ENCODE data around the gene PCGF3.

DNA sequence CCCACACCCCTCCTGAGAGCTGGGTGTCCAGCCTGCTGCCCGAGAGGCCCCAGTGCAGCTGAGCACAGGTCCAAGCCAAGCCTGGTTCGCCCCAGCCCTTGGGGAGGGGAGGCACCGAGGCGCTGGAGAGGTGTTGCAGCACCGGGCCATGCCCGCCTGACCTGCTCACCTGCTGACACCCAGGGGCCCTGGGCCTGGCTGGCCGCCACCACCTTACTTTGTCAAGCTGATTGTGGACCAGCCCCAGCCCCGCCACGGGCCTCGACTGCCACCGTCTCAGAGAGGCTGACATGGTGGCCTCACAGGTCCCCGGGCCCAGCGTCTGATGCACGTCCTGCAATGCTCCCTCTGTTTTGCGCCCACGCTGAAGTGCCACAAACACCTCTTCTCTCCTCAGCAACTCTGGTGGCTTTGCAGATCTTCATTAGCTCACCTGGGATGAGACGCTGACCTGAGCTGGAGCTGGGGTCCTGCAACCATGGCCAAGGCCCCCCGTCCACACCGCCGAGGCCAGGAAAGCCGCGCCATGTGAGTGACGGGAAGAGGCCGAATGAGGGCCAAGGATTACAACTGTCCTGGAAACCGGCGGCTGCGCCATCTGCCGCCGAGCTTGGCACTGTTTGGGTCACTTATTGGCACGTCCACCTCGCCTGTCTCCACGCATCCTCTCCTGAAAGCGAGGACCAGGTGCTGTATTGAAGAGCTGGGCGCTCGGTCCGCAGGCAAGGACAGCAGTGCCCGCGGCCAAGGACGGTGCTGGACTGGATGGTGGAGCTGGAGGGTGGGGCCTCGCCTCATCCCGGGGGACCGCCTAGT is 112.7 kb downstream of the PCGF3 start:
- TF ChIP-seq FOXA2 (IDR thresholded peaks at IDR 0.05): no peak
- TF ChIP-seq, protein P1, sequence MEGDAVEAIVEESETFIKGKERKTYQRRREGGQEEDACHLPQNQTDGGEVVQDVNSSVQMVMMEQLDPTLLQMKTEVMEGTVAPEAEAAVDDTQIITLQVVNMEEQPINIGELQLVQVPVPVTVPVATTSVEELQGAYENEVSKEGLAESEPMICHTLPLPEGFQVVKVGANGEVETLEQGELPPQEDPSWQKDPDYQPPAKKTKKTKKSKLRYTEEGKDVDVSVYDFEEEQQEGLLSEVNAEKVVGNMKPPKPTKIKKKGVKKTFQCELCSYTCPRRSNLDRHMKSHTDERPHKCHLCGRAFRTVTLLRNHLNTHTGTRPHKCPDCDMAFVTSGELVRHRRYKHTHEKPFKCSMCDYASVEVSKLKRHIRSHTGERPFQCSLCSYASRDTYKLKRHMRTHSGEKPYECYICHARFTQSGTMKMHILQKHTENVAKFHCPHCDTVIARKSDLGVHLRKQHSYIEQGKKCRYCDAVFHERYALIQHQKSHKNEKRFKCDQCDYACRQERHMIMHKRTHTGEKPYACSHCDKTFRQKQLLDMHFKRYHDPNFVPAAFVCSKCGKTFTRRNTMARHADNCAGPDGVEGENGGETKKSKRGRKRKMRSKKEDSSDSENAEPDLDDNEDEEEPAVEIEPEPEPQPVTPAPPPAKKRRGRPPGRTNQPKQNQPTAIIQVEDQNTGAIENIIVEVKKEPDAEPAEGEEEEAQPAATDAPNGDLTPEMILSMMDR (IDR thresholded peaks at IDR 0.05; ENCODE audit: low read depth, low read length, missing input control): no peak
- TF ChIP-seq, protein P2, sequence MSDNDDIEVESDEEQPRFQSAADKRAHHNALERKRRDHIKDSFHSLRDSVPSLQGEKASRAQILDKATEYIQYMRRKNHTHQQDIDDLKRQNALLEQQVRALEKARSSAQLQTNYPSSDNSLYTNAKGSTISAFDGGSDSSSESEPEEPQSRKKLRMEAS (IDR thresholded peaks at IDR 0.05): no peak
- TF ChIP-seq, protein P3, sequence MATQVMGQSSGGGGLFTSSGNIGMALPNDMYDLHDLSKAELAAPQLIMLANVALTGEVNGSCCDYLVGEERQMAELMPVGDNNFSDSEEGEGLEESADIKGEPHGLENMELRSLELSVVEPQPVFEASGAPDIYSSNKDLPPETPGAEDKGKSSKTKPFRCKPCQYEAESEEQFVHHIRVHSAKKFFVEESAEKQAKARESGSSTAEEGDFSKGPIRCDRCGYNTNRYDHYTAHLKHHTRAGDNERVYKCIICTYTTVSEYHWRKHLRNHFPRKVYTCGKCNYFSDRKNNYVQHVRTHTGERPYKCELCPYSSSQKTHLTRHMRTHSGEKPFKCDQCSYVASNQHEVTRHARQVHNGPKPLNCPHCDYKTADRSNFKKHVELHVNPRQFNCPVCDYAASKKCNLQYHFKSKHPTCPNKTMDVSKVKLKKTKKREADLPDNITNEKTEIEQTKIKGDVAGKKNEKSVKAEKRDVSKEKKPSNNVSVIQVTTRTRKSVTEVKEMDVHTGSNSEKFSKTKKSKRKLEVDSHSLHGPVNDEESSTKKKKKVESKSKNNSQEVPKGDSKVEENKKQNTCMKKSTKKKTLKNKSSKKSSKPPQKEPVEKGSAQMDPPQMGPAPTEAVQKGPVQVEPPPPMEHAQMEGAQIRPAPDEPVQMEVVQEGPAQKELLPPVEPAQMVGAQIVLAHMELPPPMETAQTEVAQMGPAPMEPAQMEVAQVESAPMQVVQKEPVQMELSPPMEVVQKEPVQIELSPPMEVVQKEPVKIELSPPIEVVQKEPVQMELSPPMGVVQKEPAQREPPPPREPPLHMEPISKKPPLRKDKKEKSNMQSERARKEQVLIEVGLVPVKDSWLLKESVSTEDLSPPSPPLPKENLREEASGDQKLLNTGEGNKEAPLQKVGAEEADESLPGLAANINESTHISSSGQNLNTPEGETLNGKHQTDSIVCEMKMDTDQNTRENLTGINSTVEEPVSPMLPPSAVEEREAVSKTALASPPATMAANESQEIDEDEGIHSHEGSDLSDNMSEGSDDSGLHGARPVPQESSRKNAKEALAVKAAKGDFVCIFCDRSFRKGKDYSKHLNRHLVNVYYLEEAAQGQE (IDR thresholded peaks at IDR 0.05): no peak
- no peak for TF ChIP-seq RAD21 (IDR thresholded peaks at IDR 0.05)
- no peak for TF ChIP-seq HNF4A (conservative IDR thresholded peaks at IDR 0.05)
- no peak for TF ChIP-seq JUND (IDR thresholded peaks at IDR 0.05)
- no peak for TF ChIP-seq NR2F2 (IDR thresholded peaks at IDR 0.05)
- TF ChIP-seq EGR1 (IDR thresholded peaks at IDR 0.05; ENCODE audit: low read depth in 2 of 2): no peak
- no peak for TF ChIP-seq SP1 (IDR thresholded peaks at IDR 0.05)
- TF ChIP-seq TAF1 (conservative IDR thresholded peaks at IDR 0.05): no peak
- TF ChIP-seq GABPA (IDR thresholded peaks at IDR 0.05 in 1 of 2, conservative IDR thresholded peaks at IDR 0.05 in 1 of 2): no peak
